HCT116 (cell line): ENCODE results near the gene ELN. TPM values are rescaled to one million over a fixed set of nuclear protein-coding genes. Genes with fewer than 3 reads are reported as not detected.

Source experiments
- ATAC-seq: fragments of 200-7000 bp; cut with Tn5 transposase; 2 replicates; pipeline ENCODE4 v1.9.1; 2020; ENCODE audit warnings: mild to moderate bottlenecking, moderate library complexity
- BruUV-seq: library from RNA; stranded (reverse); fragments of 400-500 nt; replicated peaks from 2 replicates; lab custom pipeline; 2021; lab: Mats Ljungman, UMichigan
- CTCF ChIA-PET: fragments of 300-600 bp; sonication (Branson Sonifier 250); formaldehyde crosslinking; loops from one replicate; lab custom pipeline; 2021; ENCODE audit warnings: antibody characterized with exemption; lab: Charles Lee
- POLR2A ChIA-PET: fragments of 300-600, 350-600 bp; sonication (Branson Sonifier 250); formaldehyde crosslinking; loops from one replicate; lab custom pipeline; 2021; ENCODE audit warnings: antibody characterized with exemption; lab: Charles Lee
- RAD21 ChIA-PET, 2 experiments: fragments of 300-600 bp; sonication (Branson Sonifier 250); formaldehyde crosslinking; loops; one replicate each; lab custom pipeline; 2023; ENCODE audit warnings: low total read pairs in 2 of 2; ENCODE audit not compliant: uncharacterized antibody in 2 of 2, unreplicated experiment in 2 of 2, low non-redundant PET in 1 of 2; lab: Charles Lee
- DNase-seq: peaks from one replicate; pipeline ENCODE4 v3.0.0-alpha.2; 2010; ENCODE audit warnings: low read depth, low spot score
- H2AFZ ChIP-seq: fragments of 200-600 bp; shearing (Covaris generic), sonication (generic); 2 replicates; pipeline ENCODE4 v1.6.1; 2017; ENCODE audit warnings: low read depth, mixed run types, mixed read lengths, antibody characterized with exemption, low read length; ENCODE audit not compliant: poor library complexity, severe bottlenecking
- H3K27ac ChIP-seq: 2 replicates; pipeline ENCODE4 v1.5.1; 2012; ENCODE audit warnings: low read depth, low read length
- H3K27me3 ChIP-seq: fragments of 200-600 bp; sonication (generic); 2 replicates; pipeline ENCODE4 v1.6.1; 2016; ENCODE audit warnings: mixed run types, low read length, mixed read lengths; ENCODE audit not compliant: insufficient read depth
- H3K36me3 ChIP-seq, 2 experiments: fragments of 200-500 bp in 1 of 2; fragments of 200-600 bp in 1 of 2; sonication (Bioruptor generic) in 1 of 2; sonication (generic) in 1 of 2; 2 replicates each; pipeline versions ENCODE4 v1.5.1 to v1.6.1; 2014 to 2016; ENCODE audit warnings: low read length in 2 of 2, inconsistent platforms in 1 of 2, mixed read lengths in 1 of 2, mixed run types in 1 of 2; ENCODE audit not compliant: insufficient read depth in 2 of 2, control insufficient read depth in 1 of 2
- H3K4me1 ChIP-seq, 2 experiments: fragments of 200-600 bp in 1 of 2; sonication (generic) in 1 of 2; 2 replicates each; pipeline versions ENCODE4 v1.5.1 to v1.6.1; 2012 to 2017; ENCODE audit warnings: low read length in 2 of 2, inconsistent platforms in 1 of 2, mild to moderate bottlenecking in 1 of 2, mixed read lengths in 1 of 2, mixed run types in 1 of 2, moderate library complexity in 1 of 2; ENCODE audit not compliant: insufficient read depth in 2 of 2, control insufficient read depth in 1 of 2
- H3K4me2 ChIP-seq: fragments of 200-600 bp; sonication (generic); 2 replicates; pipeline ENCODE4 v1.6.1; 2017; ENCODE audit warnings: mixed run types, low read length, mixed read lengths
- H3K4me3 ChIP-seq, 2 experiments: fragments of 200-600 bp in 1 of 2; sonication (generic) in 1 of 2; replicated peaks in 1 of 2; 2 replicates each; pipeline ENCODE4 v1.5.1; 2011 to 2016; ENCODE audit warnings: low read length in 2 of 2, control low read depth in 1 of 2, low read depth in 1 of 2, mild to moderate bottlenecking in 1 of 2, mixed read lengths in 1 of 2, mixed run types in 1 of 2
- H3K79me2 ChIP-seq: fragments of 200-600 bp; sonication (generic); 2 replicates; pipeline ENCODE4 v1.6.1; 2017; ENCODE audit warnings: mild to moderate bottlenecking, mixed run types, low read length, moderate library complexity, mixed read lengths; ENCODE audit not compliant: insufficient read depth
- H3K9ac ChIP-seq: fragments of 200-600 bp; sonication (generic); 2 replicates; pipeline ENCODE4 v1.6.1; 2016; ENCODE audit warnings: low read length, mixed read lengths
- H3K9me2 ChIP-seq: fragments of 200-600 bp; sonication (generic), shearing (Covaris generic); 2 replicates; pipeline ENCODE4 v1.6.1; 2017; ENCODE audit warnings: mixed run types, mild to moderate bottlenecking, moderate library complexity; ENCODE audit not compliant: insufficient read depth
- H3K9me3 ChIP-seq, 2 experiments: fragments of 200-500 bp in 1 of 2; fragments of 200-600 bp in 1 of 2; sonication (Bioruptor generic) in 1 of 2; sonication (generic) in 1 of 2; 2 replicates each; pipeline ENCODE4 v1.6.1; 2014 to 2017; ENCODE audit warnings: low read length in 2 of 2, mixed read lengths in 2 of 2, inconsistent platforms in 1 of 2, low read depth in 1 of 2, mild to moderate bottlenecking in 1 of 2, mixed run types in 1 of 2, moderate library complexity in 1 of 2; ENCODE audit not compliant: control insufficient read depth in 1 of 2, insufficient read depth in 1 of 2
- H4K20me1 ChIP-seq: fragments of 200-600 bp; sonication (generic), shearing (Covaris generic); 2 replicates; pipeline ENCODE4 v1.6.1; 2017; ENCODE audit warnings: mixed run types, mild to moderate bottlenecking, moderate library complexity; ENCODE audit not compliant: insufficient read depth
- FOSL1 ChIP-seq: IDR thresholded peaks from 2 replicates; pipeline ENCODE4 v1.6.1; 2012; ENCODE audit warnings: low read depth
- JUND ChIP-seq: IDR thresholded peaks from 2 replicates; pipeline ENCODE4 v1.6.1; 2012
- POLR2AphosphoS5 ChIP-seq: IDR thresholded peaks from 2 replicates; pipeline ENCODE4 v1.6.1; 2011; ENCODE audit warnings: mild to moderate bottlenecking, low read depth, low read length, moderate library complexity
- RAD21 ChIP-seq: IDR thresholded peaks from 2 replicates; pipeline ENCODE4 v1.6.1; 2012; ENCODE audit warnings: low read depth, mild to moderate bottlenecking
- SIN3A ChIP-seq: IDR thresholded peaks from 2 replicates; pipeline ENCODE4 v1.6.1; 2012; ENCODE audit warnings: low read depth
- SP1 ChIP-seq: IDR thresholded peaks from 2 replicates; pipeline ENCODE4 v1.6.1; 2012; ENCODE audit warnings: low read depth
- SRF ChIP-seq: IDR thresholded peaks from 2 replicates; pipeline ENCODE4 v1.6.1; 2012; ENCODE audit warnings: low read depth
- TCF7L2 ChIP-seq: IDR thresholded peaks from 2 replicates; pipeline ENCODE4 v1.7.0; 2011; ENCODE audit warnings: borderline replicate concordance, inconsistent platforms; ENCODE audit not compliant: insufficient read depth, insufficient read length; ENCODE audit errors: extremely low read depth
- ZNF274 ChIP-seq: fragments of 200-500 bp; sonication (Bioruptor generic); IDR thresholded peaks from 2 replicates; pipeline ENCODE4 v1.6.1; 2014; ENCODE audit warnings: mild to moderate bottlenecking, low read depth, low read length, inconsistent platforms
- intact Hi-C: fragments of 100-400 bp; cut with micrococcal nuclease; formaldehyde crosslinking; loops from 2 replicates; pipeline ENCODE4 v1.10.0; 2022
- total RNA-seq: library from RNA; stranded (reverse); gene quantifications from one replicate; pipeline ENCODE4 v1.2.1, GENCODE V29; 2021; ENCODE audit not compliant: unreplicated experiment
- TF ChIP-seq, protein P1 (sequence below): IDR thresholded peaks from 2 replicates; pipeline ENCODE4 v1.6.1; 2012

Gene ELN
- total RNA-seq, 1 experiment from 2014 or later: 0.17 TPM

DNA sequence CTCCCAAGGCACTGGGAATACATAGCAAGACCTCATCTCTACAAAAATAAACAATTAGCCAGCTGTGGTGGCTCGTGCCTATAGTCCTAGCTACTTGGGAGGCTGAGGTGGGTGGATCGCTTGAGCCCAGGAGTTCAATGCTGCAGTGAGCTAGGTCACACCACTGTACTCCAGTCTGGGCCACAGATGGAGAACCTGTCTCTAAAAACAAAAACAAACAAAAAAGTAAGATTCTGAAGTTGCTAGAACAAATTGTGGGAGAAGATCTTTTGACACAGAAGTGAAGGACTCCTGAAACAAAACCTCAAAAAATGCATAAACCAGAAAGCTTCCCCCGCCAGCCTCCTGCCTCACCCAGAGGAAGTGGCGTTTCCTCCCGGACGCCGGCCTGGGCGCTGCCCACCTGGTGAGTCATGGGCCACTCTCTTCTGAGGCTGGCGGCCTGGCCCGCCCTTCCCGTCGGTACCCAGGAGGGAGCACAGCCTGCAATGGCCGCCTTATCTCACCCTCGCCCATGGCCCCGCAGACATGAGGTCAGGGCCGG lies 25.4 kb upstream of the ELN start (continued):
- peak; percentile 54 for TF ChIP-seq TCF7L2
- peak; percentile 70; the same call in 1 of the 2 replicates for TF ChIP-seq SIN3A
- TF ChIP-seq RAD21: no peak

DNA sequence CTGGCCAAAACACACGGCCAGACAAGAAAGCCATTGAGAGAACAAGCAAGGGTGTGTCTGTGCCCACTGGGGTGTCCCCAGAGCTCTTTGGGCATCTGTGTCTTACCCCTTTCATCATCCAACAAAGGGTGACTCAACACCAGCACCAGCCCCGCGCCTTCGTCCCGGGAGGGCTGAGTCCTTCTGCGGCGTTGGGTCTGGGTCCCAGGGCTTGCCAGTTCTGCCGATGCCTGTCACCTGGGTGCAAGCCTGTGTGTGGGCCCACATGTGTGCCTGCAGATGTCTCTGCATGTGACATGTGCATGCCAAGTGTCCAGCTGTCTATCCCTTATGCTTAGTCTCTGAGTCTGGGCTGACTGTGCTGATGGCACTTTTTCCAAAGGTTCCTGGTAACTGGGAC lies 24.4 kb upstream of the ELN start:
- TF ChIP-seq JUND (peak; percentile 67), SRF (no peak), SP1 (peak; percentile 52; the same call in 1 of the 2 replicates), ZNF274 (no peak), POLR2AphosphoS5 (0 out of 2 replicates have a peak, but pooled peaks have one; percentile 31), FOSL1 (peak; percentile 66), TCF7L2 (peak; percentile 90)
- TF ChIP-seq, protein P1, sequence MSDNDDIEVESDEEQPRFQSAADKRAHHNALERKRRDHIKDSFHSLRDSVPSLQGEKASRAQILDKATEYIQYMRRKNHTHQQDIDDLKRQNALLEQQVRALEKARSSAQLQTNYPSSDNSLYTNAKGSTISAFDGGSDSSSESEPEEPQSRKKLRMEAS: peak; percentile 52
- RAD21 ChIA-PET: no interaction called here
- H3K4me2 ChIP-seq: peak overlapping the region; percentile 96

More for the DNA sequence above, 24.4 kb upstream of the ELN start:
- DNase-seq (peak; percentile 56), ATAC-seq (peak; percentile 66)
- Histone ChIP-seq H3K27me3 (no peaks in the 10 kb centered on the region), H3K9ac (peak overlapping the region; percentile 73), H3K9me3 (no peaks in the 10 kb centered on the region), H2AFZ (no peak overlapping the region), H3K79me2 (no peaks in the 10 kb centered on the region), H4K20me1 (no peaks in the 10 kb centered on the region), H3K36me3 (no peaks in the 10 kb centered on the region), H3K4me1 (peaks cover 34 to 36% of the 10 kb centered on the region in 2 experiments), H3K27ac (peak overlapping the region; percentile 85), H3K9me2 (no peaks in the 10 kb centered on the region), H3K4me3 (peak overlapping the region; percentile 70 to 82)
- no TSS peak for BruUV-seq
- CTCF ChIA-PET: interaction anchor here (2.0 kb wide), 1 partner anchor 24 kb away, joined by 4 read pairs; no protein-coding TSS in a partner anchor
- intact Hi-C loops: no loop called here
- POLR2A ChIA-PET: interaction anchor here (1.6 kb wide), 1 partner anchor 23 kb away, joined by 4 read pairs; no protein-coding TSS in a partner anchor
